ACC112 (cell line): Measurements from ENCODE around the gene STX2.
"Not testable (repeated sequence)": the region's sequence is repeated elsewhere in the genome, so short reads cannot be mapped to it uniquely, and the experiment has no call there.

Source experiments
- H2AFZ ChIP-seq: fragments of 200-600 bp; sonication (generic); one replicate; pipeline ENCODE4 v1.6.0; 2017; ENCODE audit warnings: antibody characterized with exemption, low read length; ENCODE audit not compliant: unreplicated experiment
- H3K27ac ChIP-seq: fragments of 200-600 bp; sonication (generic); 2 replicates; pipeline ENCODE4 v1.5.1; 2014; ENCODE audit warnings: low read depth, mild to moderate bottlenecking, antibody characterized with exemption, low read length, moderate library complexity
- H3K27me3 ChIP-seq: fragments of 200-600 bp; sonication (generic); 2 replicates; pipeline ENCODE4 v1.6.1; 2014; ENCODE audit warnings: mild to moderate bottlenecking, antibody characterized with exemption, low read length, moderate library complexity, mixed read lengths; ENCODE audit not compliant: insufficient read depth
- H3K36me3 ChIP-seq: fragments of 200-600 bp; sonication (generic); 2 replicates; pipeline ENCODE4 v1.6.1; 2016; ENCODE audit warnings: mild to moderate bottlenecking, antibody characterized with exemption, low read length, moderate library complexity, mixed read lengths; ENCODE audit not compliant: insufficient read depth
- H3K4me1 ChIP-seq: fragments of 200-600 bp; sonication (generic); one replicate; pipeline ENCODE4 v1.6.1; 2016; ENCODE audit warnings: low read length, mixed read lengths; ENCODE audit not compliant: insufficient read depth, unreplicated experiment, control insufficient read depth
- H3K4me3 ChIP-seq: fragments of 200-600 bp; sonication (generic); 2 replicates; pipeline ENCODE4 v1.5.1; 2014; ENCODE audit warnings: mild to moderate bottlenecking, low read depth, low read length
- H3K79me2 ChIP-seq: fragments of 200-600 bp; sonication (generic); one replicate; pipeline ENCODE4 v1.6.0; 2016; ENCODE audit warnings: low read length; ENCODE audit not compliant: control insufficient read depth, unreplicated experiment, insufficient read depth

The STX2 gene

DNA sequence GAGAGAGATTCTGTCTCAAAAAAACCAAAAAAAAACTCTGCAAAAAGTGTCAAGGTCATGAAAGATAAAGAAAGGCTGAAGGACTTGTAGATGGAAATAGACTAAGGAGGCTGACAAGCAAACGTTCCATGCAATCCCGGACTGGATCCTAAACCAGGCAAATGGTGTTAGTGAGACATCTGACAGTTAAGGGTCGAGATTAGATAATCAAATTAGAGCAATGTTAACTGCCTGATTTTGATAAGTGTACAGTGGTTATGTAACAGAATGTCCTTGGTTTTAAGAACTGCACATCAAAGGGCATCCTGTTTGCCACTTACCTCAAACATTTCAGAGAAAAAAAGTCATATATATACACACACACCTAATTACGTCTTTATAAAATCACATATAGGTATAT lies 29.4 kb upstream of the STX2 start:
- peaks cover 7% of the 10 kb centered on the region for H3K4me1 ChIP-seq

DNA sequence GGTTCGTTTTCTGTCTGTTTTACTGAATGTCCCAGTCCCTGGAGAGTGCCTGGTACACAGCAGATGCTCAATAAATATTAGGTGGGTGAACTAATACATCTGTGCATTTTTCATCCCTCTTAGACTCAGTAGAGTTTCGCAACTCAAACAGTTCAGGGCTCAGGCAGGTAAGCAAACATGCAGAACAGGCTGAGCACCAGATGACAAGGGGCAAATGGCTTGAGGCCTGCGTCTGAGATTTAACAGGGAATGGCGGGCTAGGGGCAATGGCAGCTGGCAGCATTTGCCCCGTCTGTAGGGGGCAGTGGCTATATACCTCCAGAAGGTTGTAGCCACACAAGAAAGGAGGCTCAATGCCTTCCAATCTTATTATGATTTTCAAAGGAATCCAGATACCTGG lies 24.2 kb upstream of the STX2 start:
- no peaks in the 10 kb centered on the region for H3K36me3 ChIP-seq
- H3K79me2 ChIP-seq: no peaks in the 10 kb centered on the region
- no peak overlapping the region for H3K27ac ChIP-seq
- H2AFZ ChIP-seq: no peak overlapping the region
- no peaks in the 10 kb centered on the region for H3K27me3 ChIP-seq
- no peaks in the 10 kb centered on the region for H3K4me1 ChIP-seq
- H3K4me3 ChIP-seq: no peak overlapping the region

More for the DNA sequence above, 29.4 kb upstream of the STX2 start:
- peaks cover 10% of the 10 kb centered on the region for H3K36me3 ChIP-seq
- no peaks in the 10 kb centered on the region for H3K27me3 ChIP-seq
- H3K27ac ChIP-seq: no peak overlapping the region
- H3K4me3 ChIP-seq: no peak overlapping the region
- H3K79me2 ChIP-seq: peaks cover 15% of the 10 kb centered on the region
- H2AFZ ChIP-seq: no peak overlapping the region

DNA sequence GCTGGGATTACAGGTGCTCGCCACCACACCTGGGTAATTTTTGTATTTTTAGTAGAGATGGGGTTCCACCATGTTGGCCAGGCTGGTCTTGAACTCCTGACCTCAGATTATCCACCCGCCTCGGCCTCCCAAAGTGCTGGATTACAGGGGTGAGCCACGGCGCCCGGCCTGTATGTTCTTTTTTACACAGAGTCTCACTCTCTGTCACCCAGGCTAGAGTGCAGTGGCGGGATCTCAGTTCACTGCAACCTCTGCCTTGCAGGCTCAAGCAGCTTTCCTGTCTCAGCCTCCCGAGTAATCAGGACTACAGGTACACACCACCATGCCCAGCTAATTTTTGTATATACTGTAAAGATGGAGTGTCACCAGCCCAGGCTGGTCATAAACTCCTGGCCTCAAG lies 23.7 kb upstream of the STX2 start:
- not testable (repeated sequence) for H3K4me3 ChIP-seq, H3K27me3 ChIP-seq, H3K4me1 ChIP-seq, H2AFZ ChIP-seq, H3K27ac ChIP-seq, H3K36me3 ChIP-seq, H3K79me2 ChIP-seq

DNA sequence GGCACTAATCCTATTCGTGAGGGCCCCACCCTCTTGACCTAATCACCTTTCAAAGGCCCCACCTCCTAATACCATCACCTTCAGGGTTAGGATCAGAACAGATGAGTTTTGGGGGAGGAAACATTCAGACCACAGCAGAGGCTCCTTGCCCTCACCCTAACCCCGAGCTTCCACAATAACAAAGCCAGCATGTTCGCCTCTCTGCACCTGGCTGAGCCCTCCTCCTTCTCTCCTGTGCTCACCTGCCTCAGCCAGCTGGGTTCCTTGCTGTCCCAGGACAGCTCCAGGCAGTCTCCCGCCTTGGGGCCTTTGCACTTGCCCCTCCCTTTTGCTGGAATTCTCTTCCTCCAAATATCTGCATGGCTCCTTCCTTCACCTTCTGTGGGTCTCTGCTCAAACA lies 23.1 kb upstream of the STX2 start:
- Histone ChIP-seq H2AFZ (no peak overlapping the region), H3K79me2 (no peaks in the 10 kb centered on the region), H3K4me3 (no peak overlapping the region), H3K4me1 (no peaks in the 10 kb centered on the region), H3K27ac (no peak overlapping the region), H3K27me3 (no peaks in the 10 kb centered on the region), H3K36me3 (no peaks in the 10 kb centered on the region)

DNA sequence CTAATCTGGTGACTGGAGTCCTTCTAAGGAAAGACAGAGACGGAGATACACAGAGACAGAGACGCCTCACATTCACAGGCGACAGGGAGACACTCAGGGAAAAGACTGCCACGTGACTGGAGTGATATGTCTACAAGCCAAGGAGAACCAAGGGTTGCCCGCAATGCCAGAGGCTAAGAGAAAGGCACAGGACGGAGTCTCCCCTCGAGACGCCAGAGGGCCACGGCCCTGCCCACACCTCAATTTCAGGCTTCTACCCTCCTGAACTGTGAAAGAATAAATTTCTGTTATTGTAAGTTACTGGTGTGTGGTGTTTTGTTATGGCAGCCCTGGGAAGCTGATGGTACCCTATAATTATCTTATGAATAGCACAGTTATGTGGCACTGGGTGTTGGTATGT lies 21.3 kb upstream of the STX2 start:
- no peak overlapping the region for H2AFZ ChIP-seq

DNA sequence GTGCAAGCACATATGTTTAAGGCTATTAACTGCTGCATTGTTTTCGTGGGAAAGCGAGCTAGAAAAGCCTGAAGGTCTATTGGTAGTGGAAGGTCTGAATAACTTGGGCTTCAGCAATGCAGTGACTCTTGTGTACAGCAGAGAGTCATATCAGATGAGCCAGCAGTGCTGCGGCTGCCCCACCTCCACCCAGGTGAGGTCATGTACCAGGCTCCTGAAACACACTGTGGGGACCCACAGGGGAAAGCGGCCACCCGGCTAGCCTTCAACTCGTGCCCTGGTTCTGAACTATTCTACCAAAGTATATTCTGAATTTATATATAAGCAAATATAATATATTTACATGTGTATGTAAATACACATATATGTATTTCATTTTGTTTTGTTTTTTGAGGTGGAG lies 20.1 kb upstream of the STX2 start:
- Histone ChIP-seq H3K36me3 (no peaks in the 10 kb centered on the region), H2AFZ (no peak overlapping the region), H3K27ac (no peak overlapping the region), H3K79me2 (no peaks in the 10 kb centered on the region), H3K27me3 (peaks cover 7% of the 10 kb centered on the region), H3K4me3 (no peak overlapping the region), H3K4me1 (no peaks in the 10 kb centered on the region)

More for the DNA sequence above, 21.3 kb upstream of the STX2 start:
- H3K4me1 ChIP-seq: no peaks in the 10 kb centered on the region
- H3K4me3 ChIP-seq: no peak overlapping the region
- H3K27me3 ChIP-seq: no peaks in the 10 kb centered on the region
- no peak overlapping the region for H3K27ac ChIP-seq
- no peaks in the 10 kb centered on the region for H3K36me3 ChIP-seq
- no peaks in the 10 kb centered on the region for H3K79me2 ChIP-seq

DNA sequence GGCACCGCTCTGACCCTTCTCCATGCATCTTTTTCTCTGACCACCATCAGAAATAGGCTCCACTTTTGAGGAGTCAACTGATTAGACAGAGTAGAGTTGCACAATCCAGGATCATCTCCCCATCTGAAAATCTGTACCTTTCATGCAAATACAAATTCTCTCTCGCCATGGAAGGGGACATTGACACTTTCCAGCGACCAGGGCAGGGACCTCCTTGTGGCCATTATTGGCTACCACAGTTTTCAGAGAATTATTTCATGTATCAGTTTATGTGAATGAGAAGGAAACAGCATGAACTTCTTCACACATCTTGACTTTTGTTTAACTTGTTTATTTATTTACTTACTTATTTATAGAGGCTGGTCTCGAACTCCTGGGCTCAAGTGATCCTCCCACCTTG lies 19.0 kb upstream of the STX2 start:
- Histone ChIP-seq H3K79me2 (no peaks in the 10 kb centered on the region), H3K27me3 (peaks cover 16% of the 10 kb centered on the region), H3K4me1 (no peaks in the 10 kb centered on the region), H3K4me3 (no peak overlapping the region), H3K36me3 (no peaks in the 10 kb centered on the region), H3K27ac (no peak overlapping the region), H2AFZ (no peak overlapping the region)

DNA sequence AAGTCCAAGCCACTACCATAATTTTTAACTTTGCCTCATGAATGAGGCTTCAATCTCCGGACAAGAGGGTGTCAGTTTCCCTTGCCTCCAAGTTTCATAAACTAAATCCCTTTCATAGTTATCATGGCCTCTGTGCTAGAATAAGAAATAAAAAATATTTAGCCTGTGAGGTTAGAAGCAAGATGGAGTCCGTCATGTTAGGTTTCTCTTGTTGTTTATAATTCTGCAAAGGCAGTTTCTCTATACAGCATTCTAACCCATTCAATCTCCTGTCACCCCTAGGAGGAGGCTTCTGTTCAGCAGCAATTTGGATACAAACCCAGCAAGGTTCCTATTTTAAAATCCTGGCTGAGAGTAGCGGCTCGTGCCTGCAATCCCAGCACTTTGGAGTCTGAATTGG lies 17.0 kb upstream of the STX2 start:
- Histone ChIP-seq H3K4me1 (no peaks in the 10 kb centered on the region), H3K36me3 (no peaks in the 10 kb centered on the region), H3K79me2 (no peaks in the 10 kb centered on the region), H3K27me3 (peaks cover 16% of the 10 kb centered on the region), H3K27ac (no peak overlapping the region), H2AFZ (no peak overlapping the region), H3K4me3 (no peak overlapping the region)

DNA sequence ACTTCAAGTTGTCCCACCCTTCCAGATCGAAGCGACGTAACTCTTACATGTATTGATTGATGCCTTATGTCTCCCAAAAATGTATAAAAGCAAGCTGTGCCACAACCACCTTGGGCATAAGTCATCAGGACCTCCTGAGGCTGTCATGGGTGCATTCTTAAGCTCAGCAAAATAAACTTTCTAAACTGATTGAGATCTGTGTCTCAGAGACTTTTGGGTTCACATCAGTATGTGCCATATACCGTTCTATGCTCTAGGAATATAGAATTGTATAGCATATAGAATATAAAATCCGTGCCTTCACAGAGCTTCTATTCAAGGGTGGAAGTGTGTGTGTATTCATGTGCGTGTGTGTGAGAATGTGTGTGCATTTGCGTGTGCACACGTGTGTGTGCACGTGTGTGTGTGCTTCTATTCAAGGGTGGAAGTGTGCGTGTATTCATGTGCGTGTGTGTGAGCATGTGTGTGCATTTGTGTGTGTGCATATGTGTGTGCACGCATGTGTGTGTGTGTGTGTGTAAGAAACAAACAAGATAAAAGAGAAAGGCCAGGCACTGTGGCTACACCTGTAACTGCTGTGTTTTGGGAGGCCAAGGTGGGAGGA lies 11.5 kb upstream of the STX2 start:
- Histone ChIP-seq H3K27me3 (peaks cover 16% of the 10 kb centered on the region), H3K27ac (no peak overlapping the region), H3K4me3 (no peak overlapping the region), H3K36me3 (no peaks in the 10 kb centered on the region), H3K79me2 (no peaks in the 10 kb centered on the region), H3K4me1 (no peaks in the 10 kb centered on the region), H2AFZ (no peak overlapping the region)

DNA sequence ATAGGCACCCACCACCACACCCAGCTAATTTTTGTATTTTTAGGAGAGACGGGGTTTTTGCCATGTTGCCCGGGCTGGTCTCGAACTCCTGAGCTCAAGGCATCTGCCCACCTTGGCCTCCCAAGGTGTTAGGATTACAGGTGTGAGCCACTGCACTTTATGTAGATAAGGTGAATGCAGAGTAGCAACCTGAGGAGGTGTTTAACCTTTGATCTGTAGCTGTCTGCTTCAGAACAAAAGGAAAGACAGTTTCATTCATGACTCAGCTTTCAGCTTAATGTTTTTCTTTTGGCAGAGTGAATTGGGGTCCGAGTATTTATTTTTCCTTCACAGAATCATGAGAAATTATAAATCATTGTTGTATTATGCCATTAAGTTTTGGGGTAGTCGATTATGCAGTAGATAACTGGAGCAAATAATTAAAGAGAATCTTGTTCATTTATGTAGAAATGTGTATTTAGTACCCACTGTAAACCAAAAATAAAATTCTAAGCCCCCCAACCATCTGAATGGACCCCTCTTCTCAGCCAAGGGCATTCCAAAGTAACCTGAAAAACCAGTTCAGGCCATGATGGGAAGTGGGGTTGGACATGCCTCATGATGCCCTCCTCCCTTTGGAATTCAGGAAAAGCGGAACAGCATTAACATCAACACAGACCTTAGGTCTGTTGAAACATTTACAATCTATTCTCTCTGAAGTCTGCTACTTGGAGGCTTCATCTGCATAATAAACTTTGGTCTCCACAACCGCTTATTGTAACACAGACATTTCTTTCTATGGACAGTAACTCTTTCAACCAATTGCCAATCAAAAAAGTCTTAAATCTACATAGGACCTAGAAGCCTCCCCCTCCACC lies 10.7 kb upstream of the STX2 start:
- Histone ChIP-seq H3K4me1 (no peaks in the 10 kb centered on the region), H3K4me3 (no peak overlapping the region)

DNA sequence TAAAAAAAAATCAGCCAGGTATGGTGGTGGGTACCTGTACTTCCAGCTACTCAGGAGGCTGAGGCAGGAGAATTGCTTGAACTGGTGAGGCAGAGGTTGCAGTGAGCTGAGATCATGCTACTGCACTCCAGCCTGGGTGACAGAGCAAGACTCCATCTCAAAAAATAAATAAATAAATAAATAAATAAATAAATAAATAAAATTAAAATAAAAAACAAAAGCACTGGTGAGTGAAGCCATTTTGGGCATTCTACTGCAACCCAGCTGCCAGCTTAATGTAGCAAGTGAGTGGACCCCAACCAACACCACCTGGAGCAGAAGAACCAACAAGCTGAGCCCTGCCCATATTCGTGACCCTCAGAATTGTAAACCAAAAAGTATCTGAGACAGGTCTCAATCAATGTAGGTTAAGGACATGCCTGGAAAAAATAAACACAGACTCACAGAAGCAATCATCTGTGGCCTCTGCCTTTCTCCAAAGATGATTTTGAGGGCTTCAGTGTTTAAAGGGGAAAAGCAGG lies 9.8 kb upstream of the STX2 start:
- H3K4me3 ChIP-seq, H3K36me3 ChIP-seq, H3K79me2 ChIP-seq, H3K27ac ChIP-seq, H2AFZ ChIP-seq, H3K27me3 ChIP-seq, H3K4me1 ChIP-seq: not testable (repeated sequence)

More for the DNA sequence above, 10.7 kb upstream of the STX2 start:
- H3K36me3 ChIP-seq: no peaks in the 10 kb centered on the region
- no peak overlapping the region for H2AFZ ChIP-seq
- H3K79me2 ChIP-seq: no peaks in the 10 kb centered on the region
- no peak overlapping the region for H3K27ac ChIP-seq
- H3K27me3 ChIP-seq: peaks cover 16% of the 10 kb centered on the region
